Activated CD8-positive, alpha-beta memory T cell treated with anti-CD3 and anti-CD28 coated beads for 24 hours (primary cell): ENCODE measurements around the gene LLGL1.

Source experiments
- DNase-seq: peaks from one replicate; pipeline ENCODE4 v3.0.0-alpha.2; 2020

The LLGL1 gene

GRCh38 chr17:18230288-18231141 is 5.1 kb downstream of the LLGL1 start:
- DNase-seq: no peak

GRCh38 chr17:18231164-18231563 is 5.7 kb downstream of the LLGL1 start:
- no peak for DNase-seq

GRCh38 chr17:18233803-18234518 is 8.5 kb downstream of the LLGL1 start:
- DNase-seq: no peak

GRCh38 chr17:18234853-18235380 is 9.5 kb downstream of the LLGL1 start:
- no peak for DNase-seq

GRCh38 chr17:18235743-18236256 is 10.4 kb downstream of the LLGL1 start:
- DNase-seq: peak; percentile 66

- DNase-seq: no peak
Measured at GRCh38 chr17:18236494-18236893, 11.1 kb downstream of the LLGL1 start.

- DNase-seq: no peak
Measured at GRCh38 chr17:18237461-18237860, 12.0 kb downstream of the LLGL1 start.

- DNase-seq: no peak
Measured at GRCh38 chr17:18238299-18238698, 12.9 kb downstream of the LLGL1 start.

GRCh38 chr17:18240449-18240848 is 15.0 kb downstream of the LLGL1 start:
- no peak for DNase-seq

GRCh38 chr17:18241229-18241871 is 15.9 kb downstream of the LLGL1 start:
- no peak for DNase-seq

- DNase-seq: no peak
Measured at GRCh38 chr17:18245038-18245776, 19.8 kb downstream of the LLGL1 start.

- no peak for DNase-seq
Measured at GRCh38 chr17:18246109-18246725, 20.8 kb downstream of the LLGL1 start.

- DNase-seq: peak; percentile 72
Measured at GRCh38 chr17:18246880-18247612, 21.6 kb downstream of the LLGL1 start.

GRCh38 chr17:18247613-18248001 is 22.2 kb downstream of the LLGL1 start:
- DNase-seq: no peak

GRCh38 chr17:18248300-18248731 is 22.9 kb downstream of the LLGL1 start:
- peak; percentile 83 for DNase-seq

- no peak for DNase-seq
Measured at GRCh38 chr17:18248811-18249210, 23.4 kb downstream of the LLGL1 start.

- DNase-seq: no peak
Measured at GRCh38 chr17:18250259-18250658, 24.8 kb downstream of the LLGL1 start.

- no peak for DNase-seq
Measured at GRCh38 chr17:18250708-18251107, 25.3 kb downstream of the LLGL1 start.

- no peak for DNase-seq
Measured at GRCh38 chr17:18251204-18251603, 25.8 kb downstream of the LLGL1 start.

- no peak for DNase-seq
Measured at GRCh38 chr17:18252160-18252559, 26.7 kb downstream of the LLGL1 start.

GRCh38 chr17:18253187-18253884 is 27.9 kb downstream of the LLGL1 start:
- no peak for DNase-seq
